Activated CD8-positive, alpha-beta T cell treated with anti-CD3 and anti-CD28 coated beads for 36 hours (primary cell): ENCODE results near the gene MLLT10. TPM values are rescaled to one million over a fixed set of nuclear protein-coding genes. Genes with fewer than 3 reads are reported as not detected.

Experiments
- ATAC-seq: fragments of 200-7000 bp; cut with Tn5 transposase; one replicate; pipeline ENCODE4 v1.10.0; 2021; ENCODE audit warnings: mild to moderate bottlenecking, moderate library complexity
- CTCF ChIA-PET: fragments of 350-600 bp; sonication (Branson Sonifier 250); formaldehyde crosslinking; loops from one replicate; lab custom pipeline; 2021; ENCODE audit warnings: antibody characterized with exemption; lab: Charles Lee
- POLR2A ChIA-PET: fragments of 350-600 bp; sonication (Branson Sonifier 250); formaldehyde crosslinking; loops from one replicate; lab custom pipeline; 2021; ENCODE audit warnings: antibody characterized with exemption; lab: Charles Lee
- DNase-seq: peaks from one replicate; pipeline ENCODE4 v3.0.0-alpha.2; 2020
- H3K27ac Mint-ChIP-seq: one replicate; pipeline ENCODE4 v1.8.0; 2021; ENCODE audit warnings: mild to moderate bottlenecking, mixed read lengths
- H3K27me3 Mint-ChIP-seq: one replicate; pipeline ENCODE4 v1.8.0; 2021; ENCODE audit warnings: mixed read lengths
- H3K36me3 Mint-ChIP-seq: one replicate; pipeline ENCODE4 v1.8.0; 2021; ENCODE audit warnings: low read depth, mixed read lengths
- H3K4me1 Mint-ChIP-seq: one replicate; pipeline ENCODE4 v1.8.0; 2021; ENCODE audit warnings: low read depth, mixed read lengths
- H3K4me3 Mint-ChIP-seq: one replicate; pipeline ENCODE4 v1.8.0; 2021; ENCODE audit warnings: mild to moderate bottlenecking, moderate library complexity, mixed read lengths
- H3K9me3 Mint-ChIP-seq: one replicate; pipeline ENCODE4 v1.8.0; 2021; ENCODE audit warnings: mixed read lengths
- intact Hi-C: fragments of 100-400 bp; cut with micrococcal nuclease; formaldehyde crosslinking; loops from one replicate; pipeline ENCODE4 v1.10.0; 2022
- total RNA-seq, 2 experiments: library from RNA; stranded (reverse); gene quantifications; one replicate each; pipeline ENCODE4 v1.2.3, GENCODE V29; 2021
- TF ChIP-seq, protein P1 (sequence below): fragments of 200-600 bp; IDR thresholded peaks from one replicate; pipeline ENCODE4 v1.8.0; 2022; ENCODE audit warnings: antibody characterized with exemption, mild to moderate bottlenecking

MLLT10 gene
- total RNA-seq, 2 experiments from 2014 or later: 33.9 to 36.4 TPM

DNA sequence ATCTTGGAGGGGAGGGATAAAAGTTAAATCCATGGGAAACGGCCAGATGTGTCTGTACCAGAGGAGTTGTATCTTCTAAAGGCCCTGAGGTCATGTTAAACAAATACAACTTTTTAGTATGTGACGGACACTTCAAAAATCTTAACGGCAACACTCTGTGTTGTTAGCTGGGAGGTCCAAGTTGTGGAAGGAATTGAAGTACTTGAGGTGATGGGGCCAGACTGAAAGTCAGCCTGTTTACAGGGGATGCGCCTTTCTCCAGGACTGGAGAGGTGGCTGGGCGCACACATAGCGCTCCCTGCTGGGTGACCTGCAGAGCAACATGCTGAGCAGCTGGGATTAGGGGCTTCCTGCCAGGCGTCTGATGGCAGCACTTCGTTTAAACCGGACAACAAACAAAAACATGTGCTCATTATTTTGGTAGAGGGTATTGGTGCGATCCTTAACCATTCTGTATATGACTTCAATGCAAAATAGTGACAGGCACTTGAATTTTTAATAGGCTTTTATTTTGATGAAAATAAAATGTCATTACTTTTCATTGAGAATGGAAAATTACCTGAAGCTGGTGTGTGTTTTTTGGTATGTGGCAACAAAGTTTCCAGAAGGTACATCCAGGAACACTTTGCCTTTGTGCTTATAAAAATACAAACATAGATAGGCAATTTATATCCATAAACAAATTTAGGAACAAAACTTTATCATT lies 198.2 kb downstream of the MLLT10 start:
- H3K27me3 Mint-ChIP-seq: no peaks in the 10 kb centered on the region
- H3K4me3 Mint-ChIP-seq: no peak overlapping the region
- DNase-seq (peak; percentile 57), ATAC-seq (peak; percentile 95)
- H3K4me1 Mint-ChIP-seq: peaks cover 24% of the 10 kb centered on the region
- ChIA-PET CTCF (interaction anchor here (0.6 to 6.4 kb wide), 21 partner anchors 8 to 294 kb away, joined by 3 to 58 read pairs (median 4); no protein-coding TSS in a partner anchor), POLR2A (no interaction called here)
- intact Hi-C loops: loop anchor here (5.0 kb wide), 1 partner anchor 235 kb away; no protein-coding TSS in a partner anchor
- no peaks in the 10 kb centered on the region for H3K9me3 Mint-ChIP-seq
- no peak overlapping the region for H3K27ac Mint-ChIP-seq
- TF ChIP-seq, protein P1, sequence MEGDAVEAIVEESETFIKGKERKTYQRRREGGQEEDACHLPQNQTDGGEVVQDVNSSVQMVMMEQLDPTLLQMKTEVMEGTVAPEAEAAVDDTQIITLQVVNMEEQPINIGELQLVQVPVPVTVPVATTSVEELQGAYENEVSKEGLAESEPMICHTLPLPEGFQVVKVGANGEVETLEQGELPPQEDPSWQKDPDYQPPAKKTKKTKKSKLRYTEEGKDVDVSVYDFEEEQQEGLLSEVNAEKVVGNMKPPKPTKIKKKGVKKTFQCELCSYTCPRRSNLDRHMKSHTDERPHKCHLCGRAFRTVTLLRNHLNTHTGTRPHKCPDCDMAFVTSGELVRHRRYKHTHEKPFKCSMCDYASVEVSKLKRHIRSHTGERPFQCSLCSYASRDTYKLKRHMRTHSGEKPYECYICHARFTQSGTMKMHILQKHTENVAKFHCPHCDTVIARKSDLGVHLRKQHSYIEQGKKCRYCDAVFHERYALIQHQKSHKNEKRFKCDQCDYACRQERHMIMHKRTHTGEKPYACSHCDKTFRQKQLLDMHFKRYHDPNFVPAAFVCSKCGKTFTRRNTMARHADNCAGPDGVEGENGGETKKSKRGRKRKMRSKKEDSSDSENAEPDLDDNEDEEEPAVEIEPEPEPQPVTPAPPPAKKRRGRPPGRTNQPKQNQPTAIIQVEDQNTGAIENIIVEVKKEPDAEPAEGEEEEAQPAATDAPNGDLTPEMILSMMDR: peak; percentile 84
- H3K36me3 Mint-ChIP-seq: peaks cover 28% of the 10 kb centered on the region

DNA sequence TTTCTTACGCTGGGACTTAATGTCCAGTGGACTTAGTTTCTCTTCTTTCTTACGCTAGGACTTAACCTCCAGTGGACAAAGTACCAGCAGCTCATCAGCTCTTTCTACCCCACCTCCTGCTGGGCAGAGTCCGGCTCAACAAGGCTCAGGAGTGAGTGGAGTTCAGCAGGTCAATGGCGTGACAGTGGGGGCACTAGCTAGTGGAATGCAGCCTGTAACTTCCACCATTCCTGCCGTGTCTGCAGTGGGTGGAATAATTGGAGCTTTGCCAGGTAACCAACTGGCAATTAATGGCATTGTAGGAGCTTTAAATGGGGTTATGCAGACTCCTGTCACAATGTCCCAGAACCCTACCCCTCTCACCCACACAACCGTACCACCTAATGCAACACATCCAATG lies 199.7 kb downstream of the MLLT10 start:
- ATAC-seq (no peak), DNase-seq (no peak)
- peaks cover 26% of the 10 kb centered on the region for H3K4me1 Mint-ChIP-seq
- H3K36me3 Mint-ChIP-seq: peaks cover 27% of the 10 kb centered on the region
- TF ChIP-seq, protein P1: no peak
- H3K27me3 Mint-ChIP-seq: no peaks in the 10 kb centered on the region
- CTCF ChIA-PET: interaction anchor here (1.5 to 6.4 kb wide), 5 partner anchors 9 to 238 kb away, joined by 7 to 58 read pairs (median 13); no protein-coding TSS in a partner anchor
- POLR2A ChIA-PET: no interaction called here
- H3K9me3 Mint-ChIP-seq: no peaks in the 10 kb centered on the region
- H3K4me3 Mint-ChIP-seq: no peak overlapping the region
- intact Hi-C loops: loop anchor here (5.0 kb wide), 1 partner anchor 236 kb away; no protein-coding TSS in a partner anchor
- H3K27ac Mint-ChIP-seq: no peak overlapping the region

DNA sequence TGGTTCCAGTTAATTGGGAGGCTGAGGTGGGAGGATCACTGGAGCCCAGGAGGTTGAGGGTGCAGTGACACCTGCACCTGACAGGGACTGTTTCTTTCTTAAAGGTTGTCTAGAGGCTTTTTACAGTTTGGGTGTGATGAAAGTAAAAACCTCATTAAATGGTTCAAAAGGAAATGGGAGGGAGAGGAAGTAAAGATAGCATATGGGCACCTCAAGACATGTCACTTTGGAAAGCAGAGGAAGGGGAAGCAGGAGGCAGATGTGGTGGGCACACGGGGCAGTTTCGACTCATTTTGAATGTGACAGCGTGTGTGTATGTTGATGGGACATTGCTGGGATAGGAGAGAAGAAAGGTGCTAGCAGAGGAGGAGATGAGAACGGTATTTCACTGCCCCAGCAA lies 203.1 kb downstream of the MLLT10 start:
- Mint-ChIP-seq H3K4me3 (no peak overlapping the region), H3K4me1 (peaks cover 44% of the 10 kb centered on the region), H3K9me3 (no peaks in the 10 kb centered on the region), H3K36me3 (peaks cover 36% of the 10 kb centered on the region), H3K27me3 (no peaks in the 10 kb centered on the region), H3K27ac (peak overlapping the region; percentile 59)
- TF ChIP-seq, protein P1: no peak
- DNase-seq: no peak
- CTCF ChIA-PET: no interaction called here
- intact Hi-C loops: no loop called here
- ATAC-seq: peak; percentile 26
- POLR2A ChIA-PET: no interaction called here

DNA sequence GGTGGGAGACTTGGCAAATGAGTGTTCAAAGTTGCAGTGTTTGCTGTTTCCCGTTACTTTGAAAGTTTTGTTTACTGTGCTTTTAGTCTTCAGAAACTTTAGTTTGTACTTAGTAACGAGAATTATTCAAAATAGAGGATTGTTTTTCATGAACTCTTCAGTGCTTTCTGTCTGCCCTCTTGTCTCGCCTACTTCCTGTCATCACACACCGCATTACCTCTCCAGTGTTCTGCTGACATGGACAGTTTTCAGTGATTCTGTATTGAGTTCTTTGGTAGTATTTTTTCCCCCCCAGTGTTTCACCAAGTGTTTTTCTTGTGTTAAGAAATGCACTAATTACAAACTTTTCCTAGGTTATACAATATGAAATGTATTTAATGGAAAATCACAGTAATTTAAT lies 207.0 kb downstream of the MLLT10 start:
- ChIA-PET CTCF (interaction anchor here (1.0 to 1.6 kb wide), 3 partner anchors 8 to 243 kb away, joined by 3 to 4 read pairs (median 3); no protein-coding TSS in a partner anchor), POLR2A (interaction anchor here (0.6 kb wide), 1 partner anchor 378 kb away, joined by 3 read pairs; no protein-coding TSS in a partner anchor)
- peaks cover 43% of the 10 kb centered on the region for H3K36me3 Mint-ChIP-seq
- no peak overlapping the region for H3K4me3 Mint-ChIP-seq
- peaks cover 43% of the 10 kb centered on the region for H3K4me1 Mint-ChIP-seq
- ATAC-seq (peak; percentile 57), DNase-seq (peak; percentile 14)
- H3K9me3 Mint-ChIP-seq: no peaks in the 10 kb centered on the region
- peak overlapping the region; percentile 65 for H3K27ac Mint-ChIP-seq
- no peaks in the 10 kb centered on the region for H3K27me3 Mint-ChIP-seq
- TF ChIP-seq, protein P1: no peak
- intact Hi-C loops: no loop called here
